Caco-2 (cell line): Measurements from ENCODE around the gene BTBD9. TPM values are rescaled to one million over a fixed set of nuclear protein-coding genes. Genes with fewer than 3 reads are reported as not detected.

Experiments used
- BruUV-seq: library from RNA; stranded (reverse); fragments of 400-500 nt; replicated peaks from 2 replicates; lab custom pipeline; 2021; lab: Mats Ljungman, UMichigan
- CTCF ChIA-PET: fragments of 300-600 bp; sonication (Branson Sonifier 250); formaldehyde crosslinking; loops from one replicate; lab custom pipeline; 2022; ENCODE audit warnings: antibody characterized with exemption; lab: Charles Lee
- POLR2A ChIA-PET: fragments of 300-600 bp; sonication (Branson Sonifier 250); formaldehyde crosslinking; loops from one replicate; lab custom pipeline; 2022; ENCODE audit warnings: antibody characterized with exemption; lab: Charles Lee
- DNase-seq, 2 experiments: peaks; one replicate each; pipeline versions ENCODE4 v3.0.0 to v3.0.0-alpha.2; 2020 to 2022
- H3K27me3 ChIP-seq: replicated peaks from 2 replicates; pipeline ENCODE4 v1.6.0; 2011; ENCODE audit warnings: low read length; ENCODE audit not compliant: control insufficient read depth, insufficient read depth
- H3K36me3 ChIP-seq: 2 replicates; pipeline ENCODE4 v1.5.1; 2011; ENCODE audit warnings: low read length; ENCODE audit not compliant: control insufficient read depth, insufficient read depth
- H3K4me1 ChIP-seq: fragments of 250-450 bp; sonication (Bioruptor Pico); 2 replicates; pipeline ENCODE4 v1.5.1; 2020; ENCODE audit warnings: mild to moderate bottlenecking
- H3K4me3 ChIP-seq: 2 replicates; pipeline ENCODE4 v1.5.1; 2011; ENCODE audit warnings: low read depth, mild to moderate bottlenecking, control low read depth, low read length
- H3K9me3 ChIP-seq: fragments of 250-450 bp; sonication (Bioruptor Pico); 2 replicates; pipeline ENCODE4 v1.5.1; 2020; ENCODE audit warnings: mild to moderate bottlenecking, moderate library complexity
- H3K27ac Mint-ChIP-seq: one replicate; pipeline ENCODE4 v1.8.0; 2022; ENCODE audit warnings: mixed read lengths; ENCODE audit not compliant: unreplicated experiment
- H3K27me3 Mint-ChIP-seq: one replicate; pipeline ENCODE4 v1.8.0; 2022; ENCODE audit warnings: mixed read lengths; ENCODE audit not compliant: insufficient read depth, unreplicated experiment
- H3K36me3 Mint-ChIP-seq: one replicate; pipeline ENCODE4 v1.8.0; 2022; ENCODE audit warnings: mild to moderate bottlenecking, mixed read lengths; ENCODE audit not compliant: insufficient read depth, unreplicated experiment
- H3K4me1 Mint-ChIP-seq: one replicate; pipeline ENCODE4 v1.8.0; 2022; ENCODE audit warnings: low read depth, mixed read lengths; ENCODE audit not compliant: unreplicated experiment
- H3K4me3 Mint-ChIP-seq: one replicate; pipeline ENCODE4 v1.8.0; 2022; ENCODE audit warnings: mild to moderate bottlenecking, moderate library complexity, mixed read lengths; ENCODE audit not compliant: unreplicated experiment
- H3K9me3 Mint-ChIP-seq: one replicate; pipeline ENCODE4 v1.8.0; 2022; ENCODE audit warnings: mixed read lengths; ENCODE audit not compliant: unreplicated experiment
- CTCF ChIP-seq, 2 experiments: fragments of 200-600 bp in 1 of 2; IDR thresholded peaks; 1 replicate in 1 of 2; 2 replicates in 1 of 2; pipeline versions ENCODE4 v1.5.1 to v1.8.0; 2011 to 2022; ENCODE audit warnings: antibody characterized with exemption in 1 of 2, control low read depth in 1 of 2, inconsistent platforms in 1 of 2, low read depth in 1 of 2, low read length in 1 of 2, mild to moderate bottlenecking in 1 of 2, moderate library complexity in 1 of 2; ENCODE audit not compliant: insufficient read depth in 1 of 2, severe bottlenecking in 1 of 2, unreplicated experiment in 1 of 2
- intact Hi-C: fragments of 100-400 bp; cut with micrococcal nuclease; formaldehyde crosslinking; loops from one replicate; pipeline ENCODE4 v1.10.0; 2022; ENCODE audit not compliant: unreplicated experiment
- total RNA-seq: library from RNA; stranded (reverse); gene quantifications from 2 replicates; pipeline ENCODE4 v1.2.3, GENCODE V29; 2022

Gene BTBD9
- total RNA-seq, 1 experiment from 2014 or later = 19.6 TPM

GRCh38 chr6:38673397-38674165 lies 33.9 kb upstream of the BTBD9 start:
- Histone ChIP-seq H3K4me3 (no peak overlapping the region), H3K9me3 (no peaks in the 10 kb centered on the region), H3K27me3 (no peaks in the 10 kb centered on the region), H3K4me1 (no peaks in the 10 kb centered on the region), H3K36me3 (no peaks in the 10 kb centered on the region; the same call in none of the 2 replicates)
- H3K9me3 Mint-ChIP-seq = no peaks in the 10 kb centered on the region
- no peak for TF ChIP-seq CTCF (IDR thresholded peaks at IDR 0.05; ENCODE audit: insufficient read depth in 1 of 2, low read depth in 1 of 2, low read length in 1 of 2, severe bottlenecking in 1 of 2, unreplicated experiment in 1 of 2)
- H3K27ac Mint-ChIP-seq = no peak overlapping the region
- no peaks in the 10 kb centered on the region for H3K4me1 Mint-ChIP-seq
- ChIA-PET CTCF (no interaction called here), POLR2A (interaction anchor here (0.6 kb wide), 1 partner anchor 34 kb away, joined by 3 read pairs; no protein-coding TSS in a partner anchor)
- intact Hi-C loops = loop anchor here (2.0 to 10.0 kb wide), 4 partner anchors 86 to 261 kb away; no protein-coding TSS in a partner anchor
- DNase-seq = no peak
- no peak overlapping the region for H3K4me3 Mint-ChIP-seq
- peaks cover 26% of the 10 kb centered on the region for H3K36me3 Mint-ChIP-seq
- H3K27me3 Mint-ChIP-seq = no peaks in the 10 kb centered on the region
- BruUV-seq = no TSS peak

- Histone ChIP-seq H3K36me3 (no peaks in the 10 kb centered on the region; the same call in 1 of the 2 replicates), H3K4me3 (no peak overlapping the region), H3K4me1 (no peaks in the 10 kb centered on the region), H3K27me3 (no peaks in the 10 kb centered on the region), H3K9me3 (no peaks in the 10 kb centered on the region)
- H3K9me3 Mint-ChIP-seq = no peaks in the 10 kb centered on the region
- H3K36me3 Mint-ChIP-seq = peaks cover 13% of the 10 kb centered on the region
- peak; percentile 70 to 73 for TF ChIP-seq CTCF (IDR thresholded peaks at IDR 0.05; ENCODE audit: insufficient read depth in 1 of 2, low read depth in 1 of 2, low read length in 1 of 2, severe bottlenecking in 1 of 2, unreplicated experiment in 1 of 2)
- no TSS peak for BruUV-seq
- H3K4me3 Mint-ChIP-seq = no peak overlapping the region
- H3K4me1 Mint-ChIP-seq = no peaks in the 10 kb centered on the region
- no peaks in the 10 kb centered on the region for H3K27me3 Mint-ChIP-seq
- no peak overlapping the region for H3K27ac Mint-ChIP-seq
- DNase-seq = peak in 1 of 2 experiments; percentile 59
- POLR2A ChIA-PET = no interaction called here
- CTCF ChIA-PET = no interaction called here
- intact Hi-C loops = loop anchor here (2.0 to 10.0 kb wide), 4 partner anchors 85 to 263 kb away; no protein-coding TSS in a partner anchor
Measured at GRCh38 chr6:38671885-38672467, 32.2 kb upstream of the BTBD9 start.

GRCh38 chr6:38658418-38659167 lies 18.9 kb upstream of the BTBD9 start:
- peaks cover 9% of the 10 kb centered on the region for H3K36me3 Mint-ChIP-seq
- BruUV-seq = no TSS peak

More at GRCh38 chr6:38658418-38659167, 18.9 kb upstream of the BTBD9 start:
- no peak overlapping the region for H3K4me3 Mint-ChIP-seq
- ChIA-PET CTCF (no interaction called here), POLR2A (no interaction called here)
- no peak for DNase-seq
- no peaks in the 10 kb centered on the region for H3K27me3 Mint-ChIP-seq
- no peak overlapping the region for H3K4me3 ChIP-seq
- TF ChIP-seq CTCF (IDR thresholded peaks at IDR 0.05; ENCODE audit: insufficient read depth in 1 of 2, low read depth in 1 of 2, low read length in 1 of 2, severe bottlenecking in 1 of 2, unreplicated experiment in 1 of 2) = no peak
- H3K4me1 ChIP-seq = no peaks in the 10 kb centered on the region
- H3K27me3 ChIP-seq = no peaks in the 10 kb centered on the region
- H3K9me3 ChIP-seq = no peaks in the 10 kb centered on the region
- no peak overlapping the region for H3K27ac Mint-ChIP-seq
- H3K9me3 Mint-ChIP-seq = peaks cover 5% of the 10 kb centered on the region
- no peaks in the 10 kb centered on the region for H3K36me3 ChIP-seq
- intact Hi-C loops = no loop called here
- no peaks in the 10 kb centered on the region for H3K4me1 Mint-ChIP-seq
